ENCODE measurements around the gene NDST4. TPM values are rescaled to one million over a fixed set of nuclear protein-coding genes. Genes with fewer than 3 reads are reported as not detected.
A peak's percentile ranks its signal among the peaks of the same experiment; 100 is the strongest.

The NDST4 gene
- total and polyA plus RNA-seq, 2 donors (not counting 1 experiment from before 2014, with no cell fraction given), result not detected

GRCh38 chr4:114785570-114785969, 327.9 kb downstream of the NDST4 start:
- no peak overlapping the region for H3K4me2 ChIP-seq (ENCODE audit: extremely low read depth, insufficient read depth, low read length)

GRCh38 chr4:114783215-114783595, 330.2 kb downstream of the NDST4 start:
- no peak overlapping the region for H3K4me3 ChIP-seq (replicated peaks in 1 of 4; ENCODE audit: control extremely low read depth in 1 of 4, insufficient read depth in 1 of 4, low read depth in 3 of 4, low read length in 4 of 4)
- DNase-seq (ENCODE audit: low read depth in 2 of 2), result peak in 1 of 2 donors; percentile 4
- H3K9me3 ChIP-seq (ENCODE audit: control insufficient read depth, insufficient read depth, low read depth, low read length), result no peaks in the 10 kb centered on the region
- H3K4me2 ChIP-seq (ENCODE audit: extremely low read depth, insufficient read depth, low read length), result no peak overlapping the region
- no peak overlapping the region for H3K9ac ChIP-seq (ENCODE audit: insufficient read depth, low read length)
- no peaks in the 10 kb centered on the region for H4K20me1 ChIP-seq (ENCODE audit: control insufficient read depth, extremely low read depth, insufficient read depth, low read length)
- H3K36me3 ChIP-seq (ENCODE audit: control insufficient read depth, insufficient read depth, low read length), result no peaks in the 10 kb centered on the region
- H3K27ac ChIP-seq (ENCODE audit: insufficient read depth, low read length), result no peak overlapping the region
- no peaks in the 10 kb centered on the region for H3K79me2 ChIP-seq (ENCODE audit: control insufficient read depth, insufficient read depth, low read length)
- H2AFZ ChIP-seq (ENCODE audit: low read length), result no peak overlapping the region
- TF ChIP-seq CTCF (conservative IDR thresholded peaks at IDR 0.05 in 1 of 2, IDR thresholded peaks at IDR 0.05 in 1 of 2; ENCODE audit: low read depth in 1 of 2, low read length in 2 of 2), result no peak
- no peaks in the 10 kb centered on the region for H3K4me1 ChIP-seq (ENCODE audit: control insufficient read depth, extremely low read depth, insufficient read depth, low read length)
- H3K27me3 ChIP-seq (ENCODE audit: control insufficient read depth, insufficient read depth, low read length), result no peaks in the 10 kb centered on the region

More at GRCh38 chr4:114785570-114785969, 327.9 kb downstream of the NDST4 start:
- TF ChIP-seq CTCF (conservative IDR thresholded peaks at IDR 0.05 in 1 of 2, IDR thresholded peaks at IDR 0.05 in 1 of 2; ENCODE audit: low read depth in 1 of 2, low read length in 2 of 2) (no peak), EZH2 (IDR thresholded peaks at IDR 0.05; ENCODE audit: low read length, missing control alignments) (no peak)
- Histone ChIP-seq H3K4me1 (ENCODE audit: control insufficient read depth, extremely low read depth, insufficient read depth, low read length) (no peaks in the 10 kb centered on the region), H3K79me2 (ENCODE audit: control insufficient read depth, insufficient read depth, low read length) (no peaks in the 10 kb centered on the region), H3K9me3 (ENCODE audit: control insufficient read depth, insufficient read depth, low read depth, low read length) (no peaks in the 10 kb centered on the region), H3K4me3 (replicated peaks in 1 of 4; ENCODE audit: control extremely low read depth in 1 of 4, insufficient read depth in 1 of 4, low read depth in 3 of 4, low read length in 4 of 4) (no peak overlapping the region), H3K27me3 (ENCODE audit: control insufficient read depth, insufficient read depth, low read length) (no peaks in the 10 kb centered on the region), H4K20me1 (ENCODE audit: control insufficient read depth, extremely low read depth, insufficient read depth, low read length) (no peaks in the 10 kb centered on the region), H3K36me3 (ENCODE audit: control insufficient read depth, insufficient read depth, low read length) (no peaks in the 10 kb centered on the region), H2AFZ (ENCODE audit: low read length) (no peak overlapping the region), H3K9ac (ENCODE audit: insufficient read depth, low read length) (no peak overlapping the region), H3K27ac (ENCODE audit: insufficient read depth, low read length) (no peak overlapping the region)
- no peak for DNase-seq (ENCODE audit: low read depth in 2 of 2)

- H3K9me3 ChIP-seq (ENCODE audit: control insufficient read depth, insufficient read depth, low read depth, low read length), result no peaks in the 10 kb centered on the region
- no peaks in the 10 kb centered on the region for H4K20me1 ChIP-seq (ENCODE audit: control insufficient read depth, extremely low read depth, insufficient read depth, low read length)
- no peaks in the 10 kb centered on the region for H3K27me3 ChIP-seq (ENCODE audit: control insufficient read depth, insufficient read depth, low read length)
- no peak overlapping the region for H2AFZ ChIP-seq (ENCODE audit: low read length)
- H3K79me2 ChIP-seq (ENCODE audit: control insufficient read depth, insufficient read depth, low read length), result no peaks in the 10 kb centered on the region
- H3K9ac ChIP-seq (ENCODE audit: insufficient read depth, low read length), result no peak overlapping the region
- peak in 1 of 2 donors; percentile 39 for DNase-seq (ENCODE audit: low read depth in 2 of 2)
- no peak overlapping the region for H3K4me3 ChIP-seq (replicated peaks in 1 of 4; ENCODE audit: control extremely low read depth in 1 of 4, insufficient read depth in 1 of 4, low read depth in 3 of 4, low read length in 4 of 4)
- H3K4me2 ChIP-seq (ENCODE audit: extremely low read depth, insufficient read depth, low read length), result no peak overlapping the region
- H3K4me1 ChIP-seq (ENCODE audit: control insufficient read depth, extremely low read depth, insufficient read depth, low read length), result no peaks in the 10 kb centered on the region
- TF ChIP-seq EZH2 (IDR thresholded peaks at IDR 0.05; ENCODE audit: low read length, missing control alignments) (no peak), CTCF (conservative IDR thresholded peaks at IDR 0.05 in 1 of 2, IDR thresholded peaks at IDR 0.05 in 1 of 2; ENCODE audit: low read depth in 1 of 2, low read length in 2 of 2) (no peak)
- H3K36me3 ChIP-seq (ENCODE audit: control insufficient read depth, insufficient read depth, low read length), result no peaks in the 10 kb centered on the region
- no peak overlapping the region for H3K27ac ChIP-seq (ENCODE audit: insufficient read depth, low read length)
Observed at GRCh38 chr4:114782415-114783214, 330.8 kb downstream of the NDST4 start.
